Glutamatergic neuron (in vitro differentiated cells): ENCODE data around the gene TNFRSF11A. TPM values are rescaled to one million over a fixed set of nuclear protein-coding genes. Genes with fewer than 3 reads are reported as not detected.

Experiments used
- DNase-seq: peaks from one replicate; pipeline ENCODE4 v3.0.0; 2022
- H3K27ac Mint-ChIP-seq: one replicate; pipeline ENCODE4 v1.8.0; 2020; ENCODE audit warnings: mild to moderate bottlenecking, mixed read lengths, inconsistent platforms; ENCODE audit not compliant: unreplicated experiment
- H3K27me3 Mint-ChIP-seq: one replicate; pipeline ENCODE4 v1.8.0; 2020; ENCODE audit warnings: mild to moderate bottlenecking, moderate library complexity, mixed read lengths, inconsistent platforms; ENCODE audit not compliant: unreplicated experiment
- H3K36me3 Mint-ChIP-seq: one replicate; pipeline ENCODE4 v1.8.0; 2020; ENCODE audit warnings: mild to moderate bottlenecking, mixed read lengths, inconsistent platforms; ENCODE audit not compliant: unreplicated experiment
- H3K4me1 Mint-ChIP-seq: one replicate; pipeline ENCODE4 v1.8.0; 2020; ENCODE audit warnings: mild to moderate bottlenecking, low read depth, mixed read lengths, inconsistent platforms; ENCODE audit not compliant: unreplicated experiment
- H3K4me3 Mint-ChIP-seq: one replicate; pipeline ENCODE4 v1.8.0; 2020; ENCODE audit warnings: mild to moderate bottlenecking, mixed read lengths, inconsistent platforms; ENCODE audit not compliant: unreplicated experiment
- H3K9me3 Mint-ChIP-seq: one replicate; pipeline ENCODE4 v1.8.0; 2020; ENCODE audit warnings: mild to moderate bottlenecking, moderate library complexity, mixed read lengths, inconsistent platforms; ENCODE audit not compliant: unreplicated experiment
- total RNA-seq: library from RNA; stranded (reverse); fragmentation: NEBNext Ultra II Directional; extraction: Animal tissue kit (Norgen Biotek cat#: 25700); gene quantifications from one replicate; pipeline ENCODE4 v1.2.1, GENCODE V29; 2021; ENCODE audit not compliant: unreplicated experiment
- TF ChIP-seq, protein P1 (sequence below): fragments of 200-600 bp; sonication (generic); IDR thresholded peaks from one replicate; pipeline ENCODE4 v1.5.0; 2021; ENCODE audit not compliant: partially characterized antibody, unreplicated experiment

TNFRSF11A gene
- total RNA-seq, 1 donor from 2014 or later: 1.2 TPM

DNA sequence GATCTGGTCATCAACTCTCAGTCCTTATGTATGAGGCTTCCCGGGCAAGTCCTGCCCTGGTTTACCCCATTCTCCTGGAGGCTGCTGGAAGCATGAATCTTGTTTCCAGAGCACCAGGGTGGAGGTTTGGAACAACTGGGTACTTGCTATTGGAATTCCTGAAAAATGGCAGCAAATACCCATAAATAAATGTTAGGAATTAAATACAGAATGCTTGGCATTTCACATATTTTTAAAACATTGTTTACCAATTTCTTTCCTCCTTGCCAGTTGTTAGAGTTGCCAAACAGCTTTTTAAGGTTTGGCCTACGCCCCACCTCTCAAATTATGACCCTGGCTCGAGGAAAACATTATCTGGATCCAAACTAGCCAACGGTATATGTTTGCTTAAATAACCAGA, 107.1 kb downstream of the TNFRSF11A start:
- Mint-ChIP-seq H3K27me3 (no peaks in the 10 kb centered on the region), H3K9me3 (no peaks in the 10 kb centered on the region), H3K4me1 (no peaks in the 10 kb centered on the region), H3K4me3 (no peak overlapping the region), H3K27ac (no peak overlapping the region), H3K36me3 (peaks cover 7% of the 10 kb centered on the region)
- no peak for DNase-seq
- TF ChIP-seq, protein P1, sequence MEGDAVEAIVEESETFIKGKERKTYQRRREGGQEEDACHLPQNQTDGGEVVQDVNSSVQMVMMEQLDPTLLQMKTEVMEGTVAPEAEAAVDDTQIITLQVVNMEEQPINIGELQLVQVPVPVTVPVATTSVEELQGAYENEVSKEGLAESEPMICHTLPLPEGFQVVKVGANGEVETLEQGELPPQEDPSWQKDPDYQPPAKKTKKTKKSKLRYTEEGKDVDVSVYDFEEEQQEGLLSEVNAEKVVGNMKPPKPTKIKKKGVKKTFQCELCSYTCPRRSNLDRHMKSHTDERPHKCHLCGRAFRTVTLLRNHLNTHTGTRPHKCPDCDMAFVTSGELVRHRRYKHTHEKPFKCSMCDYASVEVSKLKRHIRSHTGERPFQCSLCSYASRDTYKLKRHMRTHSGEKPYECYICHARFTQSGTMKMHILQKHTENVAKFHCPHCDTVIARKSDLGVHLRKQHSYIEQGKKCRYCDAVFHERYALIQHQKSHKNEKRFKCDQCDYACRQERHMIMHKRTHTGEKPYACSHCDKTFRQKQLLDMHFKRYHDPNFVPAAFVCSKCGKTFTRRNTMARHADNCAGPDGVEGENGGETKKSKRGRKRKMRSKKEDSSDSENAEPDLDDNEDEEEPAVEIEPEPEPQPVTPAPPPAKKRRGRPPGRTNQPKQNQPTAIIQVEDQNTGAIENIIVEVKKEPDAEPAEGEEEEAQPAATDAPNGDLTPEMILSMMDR: no peak

DNA sequence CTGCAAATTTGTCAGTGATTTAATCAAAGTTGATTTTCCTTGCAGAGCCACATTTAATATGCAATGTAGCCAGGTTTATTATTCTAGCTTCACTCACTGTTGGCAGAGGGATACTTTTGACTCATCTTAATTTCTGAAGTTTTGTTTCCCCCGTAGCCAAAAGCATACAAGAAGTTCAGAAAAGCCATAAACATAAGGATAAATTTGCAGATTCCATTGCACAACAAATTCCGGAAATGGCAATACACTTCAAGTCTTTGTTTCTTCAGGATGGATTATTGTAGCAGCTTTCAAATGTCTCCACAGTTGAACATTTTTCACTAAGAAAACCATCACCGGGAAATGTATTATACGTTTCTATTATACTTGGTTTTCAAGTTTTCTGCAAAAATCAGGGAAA, 109.7 kb downstream of the TNFRSF11A start:
- no peak for DNase-seq
- Mint-ChIP-seq H3K27ac (no peak overlapping the region), H3K4me3 (no peak overlapping the region), H3K9me3 (peaks cover 1% of the 10 kb centered on the region), H3K36me3 (no peaks in the 10 kb centered on the region), H3K4me1 (peaks cover 4% of the 10 kb centered on the region), H3K27me3 (no peaks in the 10 kb centered on the region)
- TF ChIP-seq, protein P1: no peak

DNA sequence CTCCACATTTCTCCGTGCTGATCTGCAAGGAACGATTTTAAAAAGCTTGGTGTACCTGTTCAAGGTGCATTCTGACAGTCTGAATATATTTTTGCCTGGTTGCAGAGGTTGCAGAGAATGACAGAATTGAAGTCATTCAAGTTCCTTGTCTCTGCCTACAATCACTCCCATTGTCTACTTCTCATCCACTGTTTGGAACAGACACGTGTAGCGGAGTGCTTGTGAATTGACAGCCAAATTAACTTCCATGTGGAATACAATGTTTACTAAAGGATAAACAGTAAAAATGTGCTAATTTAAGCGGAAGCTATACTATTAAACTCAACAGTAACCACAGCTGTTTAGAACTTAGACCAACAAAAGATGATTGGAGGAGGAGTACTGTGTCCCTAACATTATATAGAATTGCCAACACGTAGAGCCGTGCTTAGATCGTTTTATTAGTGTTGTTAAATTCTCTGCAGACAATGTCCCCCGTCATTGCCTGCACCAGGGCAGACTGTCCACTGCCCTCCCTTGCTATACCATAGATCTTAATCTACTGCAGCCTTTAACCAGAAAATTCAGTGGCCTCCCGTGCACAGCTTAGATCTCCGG, 110.4 kb downstream of the TNFRSF11A start:
- H3K4me3 Mint-ChIP-seq: no peak overlapping the region
- no peaks in the 10 kb centered on the region for H3K36me3 Mint-ChIP-seq
- peaks cover 1% of the 10 kb centered on the region for H3K9me3 Mint-ChIP-seq
- no peak for DNase-seq
- TF ChIP-seq, protein P1: no peak
- peaks cover 4% of the 10 kb centered on the region for H3K4me1 Mint-ChIP-seq
- no peaks in the 10 kb centered on the region for H3K27me3 Mint-ChIP-seq
- H3K27ac Mint-ChIP-seq: no peak overlapping the region

DNA sequence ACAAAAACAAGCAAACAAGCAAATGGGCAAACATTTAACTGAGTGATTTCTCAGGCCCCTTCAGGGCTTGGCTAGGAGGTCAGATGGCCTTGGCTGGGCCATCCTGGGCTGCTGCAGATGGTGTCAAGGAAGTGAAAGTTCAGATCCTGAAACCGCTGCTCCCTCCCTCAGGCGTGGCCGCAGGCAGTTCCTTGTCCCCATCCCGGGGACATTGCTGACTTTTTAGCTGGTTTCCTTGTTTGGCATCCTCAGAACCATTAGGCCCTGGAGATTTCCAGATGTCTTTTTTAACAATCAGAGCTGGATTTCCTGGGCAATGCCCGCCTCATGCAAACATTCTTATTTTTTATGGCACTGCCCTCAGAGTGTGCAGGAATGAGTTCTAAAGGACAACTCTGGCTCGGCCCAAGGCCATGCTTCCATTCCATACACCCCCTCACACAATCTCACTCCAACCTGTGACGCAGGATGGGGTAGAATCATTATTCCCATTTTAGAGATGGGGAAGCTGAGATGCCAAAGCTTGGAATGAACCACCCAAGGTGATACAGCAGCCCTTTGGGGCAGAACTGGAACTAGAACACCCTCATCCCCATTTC, 111.6 kb downstream of the TNFRSF11A start:
- no peak for DNase-seq
- Mint-ChIP-seq H3K27ac (no peak overlapping the region), H3K4me1 (peaks cover 4% of the 10 kb centered on the region), H3K27me3 (no peaks in the 10 kb centered on the region), H3K36me3 (no peaks in the 10 kb centered on the region), H3K4me3 (no peak overlapping the region), H3K9me3 (peaks cover 1% of the 10 kb centered on the region)
- TF ChIP-seq, protein P1: no peak

- Mint-ChIP-seq H3K9me3 (peaks cover 1% of the 10 kb centered on the region), H3K4me1 (peaks cover 4% of the 10 kb centered on the region), H3K27me3 (no peaks in the 10 kb centered on the region), H3K4me3 (no peak overlapping the region), H3K27ac (no peak overlapping the region), H3K36me3 (no peaks in the 10 kb centered on the region)
- DNase-seq: no peak
- TF ChIP-seq, protein P1: no peak
Measured at GRCh38 chr18:62437235-62438017, 112.3 kb downstream of the TNFRSF11A start.
